Duodenal mucosa (tissue), 2 donors: ENCODE measurements around the gene PRR32.

ENCODE experiments used
- H3K27ac ChIP-seq: one replicate; pipeline ENCODE4 v1.7.0; 2013; ENCODE audit warnings: low read depth, low read length
- H3K27me3 ChIP-seq, 2 donors: one replicate each; pipeline ENCODE4 v1.7.0; 2013; ENCODE audit warnings: low read length in 2 of 2, control low read depth in 1 of 2; ENCODE audit not compliant: insufficient read depth in 2 of 2, control insufficient read depth in 1 of 2
- H3K36me3 ChIP-seq, 2 donors: one replicate each; pipeline ENCODE4 v1.7.0; 2013; ENCODE audit warnings: low read length in 2 of 2, control low read depth in 1 of 2; ENCODE audit not compliant: insufficient read depth in 2 of 2, control insufficient read depth in 1 of 2
- H3K4me1 ChIP-seq, 2 donors: one replicate each; pipeline ENCODE4 v1.7.0; 2013; ENCODE audit warnings: low read length in 2 of 2, control low read depth in 1 of 2; ENCODE audit not compliant: insufficient read depth in 2 of 2, control insufficient read depth in 1 of 2
- H3K4me3 ChIP-seq, 2 donors: one replicate each; pipeline ENCODE4 v1.7.0; 2013; ENCODE audit warnings: low read length in 2 of 2, low read depth in 1 of 2
- H3K9ac ChIP-seq, 2 donors: one replicate each; pipeline ENCODE4 v1.7.0; 2013; ENCODE audit warnings: low read length in 2 of 2, low read depth in 1 of 2
- H3K9me3 ChIP-seq, 2 donors: one replicate each; pipeline ENCODE4 v1.7.0; 2013; ENCODE audit warnings: low read length in 2 of 2, control low read depth in 1 of 2; ENCODE audit not compliant: control insufficient read depth in 1 of 2

The PRR32 gene

GRCh38 chrX:126847143-126847542 is 27.6 kb downstream of the PRR32 start:
- no peak overlapping the region for H3K27ac ChIP-seq
- no peaks in the 10 kb centered on the region for H3K27me3 ChIP-seq
- H3K4me1 ChIP-seq: no peaks in the 10 kb centered on the region
- no peaks in the 10 kb centered on the region for H3K36me3 ChIP-seq
- no peaks in the 10 kb centered on the region for H3K9me3 ChIP-seq
- H3K9ac ChIP-seq: no peak overlapping the region
- H3K4me3 ChIP-seq: no peak overlapping the region

- H3K4me3 ChIP-seq: no peak overlapping the region
- H3K27ac ChIP-seq: no peak overlapping the region
- H3K27me3 ChIP-seq: no peaks in the 10 kb centered on the region
- H3K36me3 ChIP-seq: no peaks in the 10 kb centered on the region
- H3K9ac ChIP-seq: no peak overlapping the region
- H3K9me3 ChIP-seq: peaks cover 4 to 5% of the 10 kb centered on the region in 2 donors
- no peaks in the 10 kb centered on the region for H3K4me1 ChIP-seq
Observed at GRCh38 chrX:126855839-126856524, 36.5 kb downstream of the PRR32 start.
